HG03159 (cell line): Measurements from ENCODE around the gene ERBB2.

Source experiments
- ATAC-seq: cut with Tn5 transposase; IDR thresholded peaks from one replicate; pipeline ENCODE4 v1.9.1; 2021; ENCODE audit warnings: mild to moderate bottlenecking, moderate library complexity; ENCODE audit not compliant: unreplicated experiment

Gene ERBB2

DNA sequence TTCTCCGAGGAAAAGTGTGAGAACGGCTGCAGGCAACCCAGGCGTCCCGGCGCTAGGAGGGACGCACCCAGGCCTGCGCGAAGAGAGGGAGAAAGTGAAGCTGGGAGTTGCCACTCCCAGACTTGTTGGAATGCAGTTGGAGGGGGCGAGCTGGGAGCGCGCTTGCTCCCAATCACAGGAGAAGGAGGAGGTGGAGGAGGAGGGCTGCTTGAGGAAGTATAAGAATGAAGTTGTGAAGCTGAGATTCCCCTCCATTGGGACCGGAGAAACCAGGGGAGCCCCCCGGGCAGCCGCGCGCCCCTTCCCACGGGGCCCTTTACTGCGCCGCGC, at the start of gene ERBB2:
Gene ERBB2 (plus strand): TSS at position 247 of the 330 bp plus-strand sequence. CDS start 175 bp downstream, outside the sequence.
- no peak for ATAC-seq

DNA sequence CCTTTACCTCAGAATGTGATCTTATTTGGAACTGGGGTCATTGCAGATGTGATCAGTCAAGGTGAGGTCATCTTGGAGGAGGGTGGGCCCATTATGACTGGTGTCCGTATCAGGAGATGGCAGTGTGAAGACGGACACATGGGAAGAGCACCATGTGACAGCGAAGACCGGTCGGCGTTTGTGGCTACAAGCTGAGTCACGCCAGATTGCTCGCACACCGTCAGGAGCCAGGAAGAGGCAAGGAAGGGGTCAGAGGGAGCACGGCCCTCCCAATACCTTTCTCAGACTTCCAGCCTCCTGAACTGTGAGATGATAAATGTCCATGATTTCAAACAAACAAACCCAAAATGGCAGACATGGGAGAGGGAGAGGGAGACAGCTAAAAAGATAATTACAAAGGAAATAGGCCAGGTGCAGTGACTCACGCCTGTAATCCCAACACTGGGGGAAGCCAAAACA, 49.7 kb upstream of the ERBB2 start:
- no peak for ATAC-seq

DNA sequence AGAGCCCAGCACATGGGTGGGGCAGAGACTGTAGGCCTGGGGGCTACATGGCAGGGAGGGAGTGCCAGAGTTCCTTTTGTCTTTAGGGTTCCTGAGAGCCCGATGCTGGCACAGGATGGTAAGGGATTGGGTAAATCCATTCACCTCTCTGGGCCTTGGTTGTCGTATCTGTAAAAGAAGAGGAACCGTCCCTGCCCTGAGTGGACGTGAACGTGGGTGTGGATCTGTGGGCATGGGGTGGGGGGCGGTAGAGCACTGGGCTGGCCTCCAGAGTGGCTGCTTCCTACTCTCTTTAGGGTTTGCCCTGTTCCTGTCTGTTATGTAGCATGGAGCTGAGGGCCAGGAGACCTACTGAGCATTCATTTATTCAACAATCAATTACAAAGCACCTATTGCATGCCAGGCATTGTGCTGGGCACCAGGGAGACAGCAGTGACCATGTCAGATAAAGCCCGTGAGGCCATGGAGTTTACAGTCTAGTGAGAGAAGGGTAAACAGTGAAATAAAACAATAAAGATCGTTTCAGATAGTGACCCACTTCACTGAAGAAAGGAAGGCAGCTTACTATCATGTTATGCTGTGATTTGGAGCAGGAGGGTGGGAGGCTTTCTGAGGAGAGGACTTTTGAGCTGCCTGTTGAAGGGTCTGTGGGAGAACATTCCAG, 47.8 kb upstream of the ERBB2 start:
- no peak for ATAC-seq

DNA sequence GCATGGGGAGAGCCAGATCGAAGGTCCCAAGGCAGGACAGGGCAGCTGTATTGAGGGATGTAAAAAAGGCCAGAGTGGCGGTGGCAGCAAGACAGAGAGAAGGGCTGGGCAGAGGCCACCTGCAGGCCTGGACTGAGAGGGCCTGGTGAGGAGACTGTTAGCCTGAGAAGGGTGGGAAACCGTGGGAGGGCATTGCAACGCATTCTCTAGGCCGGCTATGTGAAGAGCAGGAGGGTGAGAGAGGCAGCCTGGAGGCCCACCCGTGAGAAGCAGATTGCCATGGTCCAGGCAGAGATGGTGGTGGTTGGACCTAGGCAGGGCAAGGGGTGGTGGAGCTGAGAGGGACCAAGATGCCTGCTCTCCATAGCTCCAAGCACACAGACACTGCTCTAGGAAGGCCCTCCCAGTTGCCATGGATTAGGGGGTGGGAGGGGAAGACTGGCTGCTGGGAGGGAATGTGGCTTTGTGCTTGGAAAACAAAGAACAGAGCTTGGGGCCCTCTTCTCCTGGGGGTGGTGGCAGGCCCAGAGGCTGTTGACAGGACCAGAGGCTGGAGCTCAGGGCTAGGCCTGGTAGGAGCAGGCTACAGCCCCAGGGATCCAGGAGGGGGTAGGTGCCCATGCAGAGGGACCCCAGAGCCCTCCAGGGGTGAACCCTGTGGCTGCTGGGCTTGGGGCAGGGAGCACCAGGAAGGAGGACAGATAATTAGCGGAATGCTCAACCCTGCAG, 47.1 kb upstream of the ERBB2 start:
- ATAC-seq, result no peak

DNA sequence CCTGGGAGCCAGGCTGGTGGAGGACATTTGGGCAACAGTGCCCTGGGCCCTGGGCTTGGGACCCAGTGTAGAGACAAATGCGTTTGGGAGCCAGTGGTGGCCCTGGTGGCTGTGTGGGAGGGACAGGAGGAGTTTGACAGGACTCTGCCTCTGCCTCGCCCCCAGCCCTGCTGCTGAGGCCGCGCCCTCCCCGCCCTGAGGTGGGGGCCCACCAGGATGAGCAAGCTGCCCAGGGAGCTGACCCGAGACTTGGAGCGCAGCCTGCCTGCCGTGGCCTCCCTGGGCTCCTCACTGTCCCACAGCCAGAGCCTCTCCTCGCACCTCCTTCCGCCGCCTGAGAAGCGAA, 46.6 kb upstream of the ERBB2 start:
- no peak for ATAC-seq

DNA sequence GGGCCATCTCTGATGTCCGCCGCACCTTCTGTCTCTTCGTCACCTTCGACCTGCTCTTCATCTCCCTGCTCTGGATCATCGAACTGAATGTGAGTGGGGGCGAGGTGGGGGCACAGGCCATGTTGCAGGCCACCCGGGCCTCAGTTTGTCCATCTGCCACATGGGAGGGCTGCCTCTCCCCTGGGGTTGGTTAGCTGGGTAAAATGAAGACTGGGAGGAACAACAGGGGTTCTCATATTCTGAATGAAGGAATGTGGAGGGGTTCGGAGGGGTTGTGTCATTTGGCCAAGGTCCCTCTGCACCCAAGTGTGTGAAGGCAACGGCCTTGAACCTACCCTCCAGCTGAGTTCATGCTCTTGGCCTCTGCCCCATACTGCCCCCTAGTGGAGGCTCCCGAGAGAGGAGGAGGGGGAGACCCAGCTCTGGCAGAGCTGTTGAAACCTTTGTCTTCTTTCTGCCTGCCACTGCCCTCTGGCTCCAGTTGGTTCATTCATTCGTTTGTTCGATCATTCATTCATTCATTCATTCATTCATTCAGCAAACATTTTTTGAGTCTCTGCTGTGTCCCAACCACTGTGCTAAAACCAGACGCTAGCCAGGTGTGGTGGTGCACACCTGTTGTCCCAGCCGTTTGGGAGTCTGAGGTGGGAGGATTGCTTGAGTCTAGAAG, 46.1 kb upstream of the ERBB2 start:
- no peak for ATAC-seq

DNA sequence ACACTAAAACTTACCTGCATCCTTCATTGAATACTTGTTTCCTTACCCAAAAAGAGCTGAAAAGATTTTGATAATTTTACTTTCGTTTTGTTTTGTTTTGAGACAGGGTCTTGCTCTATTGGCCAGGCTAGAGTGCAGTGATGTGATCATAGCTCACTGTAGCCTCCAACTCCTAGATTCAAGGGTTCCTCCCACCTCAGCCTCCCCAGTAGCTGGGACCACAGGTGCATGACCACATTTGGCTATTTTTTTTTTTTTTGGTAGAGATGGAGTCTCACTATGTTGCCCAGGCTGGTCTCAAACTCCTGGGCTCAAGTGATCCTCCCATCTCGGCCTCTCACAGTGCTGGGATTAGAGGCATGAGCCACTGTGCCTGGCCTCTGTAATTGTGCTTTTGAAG, 44.8 kb upstream of the ERBB2 start:
- ATAC-seq, result no peak

DNA sequence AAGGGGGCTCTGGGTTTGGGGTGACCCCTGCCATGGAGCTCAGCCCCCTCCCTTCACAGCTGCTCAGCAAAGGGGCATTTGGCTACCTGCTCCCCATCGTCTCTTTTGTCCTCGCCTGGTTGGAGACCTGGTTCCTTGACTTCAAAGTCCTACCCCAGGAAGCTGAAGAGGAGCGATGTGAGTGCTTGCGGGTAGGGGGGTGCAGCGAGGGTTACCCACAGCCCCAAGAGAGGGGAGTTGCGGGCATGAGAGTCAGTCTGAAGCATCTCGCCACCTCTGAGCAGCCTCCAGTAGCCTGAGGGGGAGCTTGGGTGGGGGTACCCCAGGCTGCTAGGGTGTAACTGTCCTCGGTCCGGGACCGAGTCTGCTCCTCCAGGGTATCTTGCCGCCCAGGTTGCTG, 41.5 kb upstream of the ERBB2 start:
- no peak for ATAC-seq

DNA sequence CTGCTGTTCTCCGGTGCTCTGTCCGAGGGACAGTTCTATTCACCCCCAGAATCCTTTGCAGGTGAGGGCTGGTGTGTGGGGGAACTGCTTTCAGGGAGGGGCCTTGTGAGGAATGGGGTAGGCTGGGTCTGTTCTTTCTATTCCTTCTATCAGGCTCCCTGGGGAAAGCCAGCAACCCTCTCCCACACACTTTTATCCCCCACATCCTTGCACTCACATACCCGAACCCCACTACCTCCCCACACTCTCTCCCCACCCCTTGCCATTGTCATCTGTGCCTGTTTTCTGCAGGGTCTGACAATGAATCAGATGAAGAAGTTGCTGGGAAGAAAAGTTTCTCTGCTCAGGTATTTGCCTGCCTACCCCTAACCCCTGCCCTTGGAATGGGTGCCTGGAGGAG, 41.1 kb upstream of the ERBB2 start:
- ATAC-seq, result no peak

DNA sequence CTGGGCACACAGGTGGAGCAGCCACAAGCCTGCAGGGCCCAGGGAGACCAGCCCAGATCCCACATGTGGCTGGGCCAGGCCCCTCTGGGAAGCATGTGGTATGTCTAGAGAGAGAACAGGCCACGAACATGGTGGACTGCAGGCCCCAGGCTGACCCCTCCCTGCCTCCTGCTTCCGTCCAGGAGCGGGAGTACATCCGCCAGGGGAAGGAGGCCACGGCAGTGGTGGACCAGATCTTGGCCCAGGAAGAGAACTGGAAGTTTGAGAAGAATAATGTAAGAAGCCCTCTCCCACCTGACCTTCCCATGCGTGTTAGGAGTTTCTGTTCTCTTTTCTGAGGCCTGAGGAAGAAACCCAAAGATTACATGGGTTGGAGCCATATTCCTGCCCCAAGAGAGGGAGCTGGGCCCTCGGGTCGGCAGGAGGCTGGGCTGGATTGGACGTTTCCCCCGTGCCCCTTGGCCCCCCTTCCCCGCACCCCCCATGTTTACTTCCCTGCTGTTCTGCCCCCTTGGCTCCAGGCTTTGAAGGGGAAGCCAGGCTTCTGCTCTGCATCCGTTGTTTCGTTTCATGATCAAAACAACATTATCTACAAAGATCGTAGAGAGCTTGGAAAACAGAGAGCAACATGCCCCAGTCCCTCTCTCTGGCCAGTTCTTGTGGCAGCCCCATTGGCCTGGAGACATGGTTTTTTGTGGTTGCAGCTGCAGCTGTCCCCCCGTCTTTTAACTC, 40.4 kb upstream of the ERBB2 start:
- ATAC-seq, result no peak

DNA sequence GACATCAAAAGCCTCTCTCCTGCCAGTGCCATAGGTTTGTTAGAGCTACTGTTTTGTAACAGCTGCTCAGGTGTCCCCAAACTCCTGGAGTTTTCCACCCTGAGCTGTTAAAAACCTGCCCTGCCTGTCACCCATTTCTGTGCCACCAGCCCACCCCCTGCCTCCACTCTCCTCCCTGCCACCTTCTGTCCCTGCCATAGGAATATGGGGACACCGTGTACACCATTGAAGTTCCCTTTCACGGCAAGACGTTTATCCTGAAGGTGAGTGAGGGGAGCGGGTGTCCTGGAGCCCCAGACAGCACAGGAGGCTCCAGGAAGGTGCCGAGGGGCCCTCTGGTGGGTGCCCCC, 39.9 kb upstream of the ERBB2 start:
- no peak for ATAC-seq

DNA sequence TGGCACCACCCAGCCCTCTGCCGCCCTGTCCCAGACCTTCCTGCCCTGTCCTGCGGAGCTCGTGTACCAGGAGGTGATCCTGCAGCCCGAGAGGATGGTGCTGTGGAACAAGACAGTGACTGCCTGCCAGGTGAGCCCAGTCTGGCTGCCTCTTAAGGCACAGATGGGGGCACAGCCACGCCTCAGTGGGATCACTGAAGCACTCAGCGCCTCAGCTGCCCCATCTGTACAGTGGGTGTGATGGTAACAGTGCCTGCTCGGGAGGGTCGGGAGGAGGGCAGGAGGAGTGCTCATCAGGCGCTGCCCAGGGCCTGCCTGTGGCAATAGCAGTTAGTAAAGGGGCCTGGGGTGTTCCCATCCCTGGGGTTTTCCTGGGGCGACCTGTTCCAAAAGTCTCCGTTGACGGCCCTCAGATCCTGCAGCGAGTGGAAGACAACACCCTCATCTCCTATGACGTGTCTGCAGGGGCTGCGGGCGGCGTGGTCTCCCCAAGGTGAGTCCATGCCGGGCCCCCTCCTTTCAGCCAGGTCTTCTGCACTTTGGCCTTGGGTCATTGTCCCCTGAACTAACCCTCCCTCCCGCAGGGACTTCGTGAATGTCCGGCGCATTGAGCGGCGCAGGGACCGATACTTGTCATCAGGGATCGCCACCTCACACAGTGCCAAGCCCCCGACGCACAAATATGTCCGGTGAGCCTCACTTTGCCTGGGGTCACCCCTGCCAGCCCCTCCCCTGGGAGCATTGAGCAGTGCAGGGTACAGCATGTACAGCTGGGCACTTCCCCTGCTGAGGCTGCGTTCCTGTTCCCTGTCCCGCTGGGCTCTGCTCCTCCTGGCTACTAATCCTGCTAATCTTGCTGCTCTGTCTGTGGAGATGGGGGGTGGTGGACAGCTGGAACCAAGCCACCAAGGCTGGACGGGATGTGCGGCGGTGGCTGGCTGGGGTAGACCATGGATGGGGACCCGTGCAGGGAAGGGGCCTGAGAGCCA, 39.2 kb upstream of the ERBB2 start:
- ATAC-seq, result no peak

DNA sequence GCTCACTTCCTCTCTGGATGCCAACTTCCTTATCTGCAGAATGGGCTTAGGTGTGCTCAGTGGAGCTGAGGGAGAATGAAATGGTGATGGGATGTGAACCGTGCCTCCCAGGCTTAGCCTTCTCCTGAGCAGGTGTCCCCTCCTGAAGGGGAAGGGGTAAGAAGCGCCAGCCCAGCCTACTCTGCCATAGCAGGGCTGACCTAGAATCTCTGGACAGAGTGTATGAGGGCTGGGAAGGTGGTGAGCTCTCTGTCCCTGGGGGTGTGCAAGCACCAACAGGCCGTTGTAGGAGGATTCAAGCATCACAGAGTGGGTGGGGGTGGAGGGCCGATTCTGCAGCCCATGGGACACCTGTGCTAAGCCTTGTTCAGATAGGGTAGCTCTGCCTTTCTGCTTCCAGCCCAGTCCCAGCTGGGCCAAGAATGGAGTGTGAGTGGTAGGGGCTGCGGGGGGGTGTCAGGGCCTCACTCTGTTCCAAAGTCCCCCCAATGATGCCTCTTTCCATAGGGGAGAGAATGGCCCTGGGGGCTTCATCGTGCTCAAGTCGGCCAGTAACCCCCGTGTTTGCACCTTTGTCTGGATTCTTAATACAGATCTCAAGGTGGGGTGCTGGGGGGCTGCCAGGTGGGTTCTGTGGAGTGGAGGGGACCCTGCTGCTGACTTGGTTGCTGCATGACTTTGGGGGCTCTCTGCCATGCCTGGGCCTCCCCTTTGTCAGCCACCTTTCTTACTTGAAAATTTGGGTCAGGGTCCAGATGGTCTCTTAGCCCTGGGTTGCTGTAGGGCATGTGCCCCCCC, 37.9 kb upstream of the ERBB2 start:
- ATAC-seq, result no peak

DNA sequence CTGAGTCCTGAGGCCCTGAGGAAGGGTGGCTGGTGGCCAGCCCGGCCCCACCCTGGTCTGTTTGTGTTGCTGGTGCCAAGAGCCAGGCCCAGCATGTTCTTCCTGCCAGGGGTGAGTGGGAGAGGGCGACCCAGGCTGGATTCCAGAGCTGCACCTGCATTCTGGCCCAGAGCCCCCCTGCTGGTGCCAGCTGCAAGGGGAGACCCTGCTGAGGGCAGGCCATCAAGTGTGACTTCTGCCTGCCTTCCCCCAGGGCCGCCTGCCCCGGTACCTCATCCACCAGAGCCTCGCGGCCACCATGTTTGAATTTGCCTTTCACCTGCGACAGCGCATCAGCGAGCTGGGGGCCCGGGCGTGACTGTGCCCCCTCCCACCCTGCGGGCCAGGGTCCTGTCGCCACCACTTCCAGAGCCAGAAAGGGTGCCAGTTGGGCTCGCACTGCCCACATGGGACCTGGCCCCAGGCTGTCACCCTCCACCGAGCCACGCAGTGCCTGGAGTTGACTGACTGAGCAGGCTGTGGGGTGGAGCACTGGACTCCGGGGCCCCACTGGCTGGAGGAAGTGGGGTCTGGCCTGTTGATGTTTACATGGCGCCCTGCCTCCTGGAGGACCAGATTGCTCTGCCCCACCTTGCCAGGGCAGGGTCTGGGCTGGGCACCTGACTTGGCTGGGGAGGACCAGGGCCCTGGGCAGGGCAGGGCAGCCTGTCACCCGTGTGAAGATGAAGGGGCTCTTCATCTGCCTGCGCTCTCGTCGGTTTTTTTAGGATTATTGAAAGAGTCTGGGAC, 37.1 kb upstream of the ERBB2 start:
- no peak for ATAC-seq

DNA sequence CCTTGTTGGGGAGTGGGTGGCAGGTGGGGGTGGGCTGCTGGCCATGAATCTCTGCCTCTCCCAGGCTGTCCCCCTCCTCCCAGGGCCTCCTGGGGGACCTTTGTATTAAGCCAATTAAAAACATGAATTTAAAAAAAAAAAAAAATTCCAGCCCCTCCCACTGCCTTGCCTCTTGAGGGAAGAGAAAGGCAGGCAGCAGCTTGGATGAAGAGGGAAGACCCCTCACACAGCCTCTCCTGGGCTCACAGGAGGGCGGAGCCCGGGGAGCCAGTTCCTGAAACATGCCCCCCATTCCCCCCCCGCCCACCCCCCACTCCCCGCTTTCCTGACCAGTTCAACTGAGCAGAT, 36.5 kb upstream of the ERBB2 start:
- ATAC-seq, result no peak

DNA sequence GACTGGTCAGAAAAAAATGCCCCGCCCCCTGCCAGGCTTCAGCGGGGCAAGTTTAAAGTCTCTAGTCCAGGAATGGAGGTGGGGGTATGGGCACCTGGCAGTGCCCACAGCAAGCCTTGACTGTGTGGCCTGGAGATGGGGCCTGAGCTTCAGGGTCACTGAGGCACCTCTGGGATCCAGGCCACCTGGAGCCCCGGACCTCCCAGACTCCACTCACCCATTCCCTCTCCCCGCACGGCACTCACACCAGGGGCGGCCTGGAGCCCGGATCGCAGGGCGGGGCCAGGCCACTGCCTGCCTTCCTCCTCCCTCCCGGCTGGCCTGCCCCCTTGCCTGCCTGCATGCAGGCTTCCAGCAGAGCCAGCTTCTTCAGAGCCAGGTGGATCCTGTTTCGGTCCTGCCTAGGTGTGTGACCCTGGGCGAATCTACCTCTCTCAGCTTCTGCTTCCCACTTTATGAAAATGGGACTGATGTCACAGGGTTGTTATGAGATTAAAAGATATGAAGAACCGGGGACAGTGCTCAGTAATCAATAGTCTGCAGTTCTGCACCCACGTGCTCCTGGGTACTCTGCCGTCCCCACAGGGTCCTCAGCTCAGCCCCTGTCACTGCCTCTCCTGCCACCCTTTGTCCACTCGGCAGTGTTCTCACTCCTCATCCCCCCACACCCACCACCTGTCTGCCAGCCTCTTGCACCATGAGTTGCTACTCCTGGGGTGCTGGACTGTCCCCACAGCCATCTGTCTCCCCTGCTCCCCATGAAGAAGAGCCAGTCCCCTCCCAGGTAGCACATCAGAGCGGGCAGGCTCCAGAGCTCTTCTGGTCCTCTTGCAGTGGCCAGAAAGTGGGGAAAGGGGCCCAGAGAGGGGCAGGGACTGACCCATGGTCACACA, 35.9 kb upstream of the ERBB2 start:
- ATAC-seq, result no peak

DNA sequence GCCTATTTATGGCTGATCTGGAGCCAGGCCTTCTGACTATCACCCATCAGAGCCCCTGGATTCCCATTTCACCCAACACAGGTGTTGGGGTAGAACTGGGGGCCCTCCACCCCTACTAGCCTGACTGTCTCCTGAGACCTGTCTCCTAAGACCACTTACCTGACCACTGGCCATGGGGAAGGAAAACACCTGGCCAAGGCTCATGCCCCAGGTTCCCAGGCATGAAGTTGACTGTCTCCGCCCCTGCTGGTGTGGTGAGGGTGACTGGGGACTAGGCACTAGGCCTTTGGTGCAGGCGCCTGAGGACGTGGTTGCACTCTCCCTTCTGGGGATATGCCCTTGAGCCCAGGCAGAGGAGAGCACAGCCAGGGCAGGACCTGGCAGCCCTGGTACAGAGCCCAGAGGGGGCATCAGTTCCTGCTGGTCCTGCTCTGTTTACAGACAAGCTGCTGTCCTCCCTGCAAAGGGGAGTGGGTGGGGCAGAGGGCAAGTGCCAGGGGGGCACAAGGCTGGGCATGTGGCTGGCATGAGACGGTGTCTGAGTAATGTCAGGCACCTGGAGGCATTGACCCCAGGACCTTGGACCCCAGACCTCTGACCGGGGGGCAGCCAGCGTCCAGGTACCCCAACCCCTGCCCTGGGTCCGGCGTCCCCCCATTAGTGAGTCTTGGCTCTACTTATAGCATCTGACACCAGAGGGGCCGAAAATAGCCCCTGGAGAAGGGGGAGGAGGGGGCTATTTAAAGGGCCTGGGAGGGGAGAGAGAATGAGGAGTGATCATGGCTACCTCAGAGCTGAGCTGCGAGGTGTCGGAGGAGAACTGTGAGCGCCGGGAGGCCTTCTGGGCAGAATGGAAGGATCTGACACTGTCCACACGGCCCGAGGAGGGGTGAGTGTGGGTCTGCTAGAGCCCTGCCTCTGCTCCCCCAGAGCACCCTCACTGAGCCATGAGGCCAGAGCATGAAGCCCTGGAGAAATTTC, 35.0 kb upstream of the ERBB2 start, which contains the start of gene TCAP:
Gene TCAP (plus strand): TSS at position 769 of the 981 bp plus-strand sequence. CDS start 11 bp downstream, at position 780.
- no peak for ATAC-seq
